DND-41 (cell line): ENCODE data around the gene LASP1NB.

Experiments used
- EZH2 ChIP-seq: IDR thresholded peaks from 3 replicates; pipeline ENCODE4 v1.6.1; 2012; ENCODE audit warnings: borderline replicate concordance, low read depth, mild to moderate bottlenecking, moderate library complexity, low read length, inconsistent platforms; ENCODE audit not compliant: severe bottlenecking
- TF ChIP-seq, protein P1 (sequence below): IDR thresholded peaks from 2 replicates; pipeline ENCODE4 v1.5.1; 2012; ENCODE audit warnings: borderline replicate concordance, low read length, moderate library complexity, mild to moderate bottlenecking; ENCODE audit not compliant: poor library complexity, severe bottlenecking; ENCODE audit errors: extremely low read depth

DNA sequence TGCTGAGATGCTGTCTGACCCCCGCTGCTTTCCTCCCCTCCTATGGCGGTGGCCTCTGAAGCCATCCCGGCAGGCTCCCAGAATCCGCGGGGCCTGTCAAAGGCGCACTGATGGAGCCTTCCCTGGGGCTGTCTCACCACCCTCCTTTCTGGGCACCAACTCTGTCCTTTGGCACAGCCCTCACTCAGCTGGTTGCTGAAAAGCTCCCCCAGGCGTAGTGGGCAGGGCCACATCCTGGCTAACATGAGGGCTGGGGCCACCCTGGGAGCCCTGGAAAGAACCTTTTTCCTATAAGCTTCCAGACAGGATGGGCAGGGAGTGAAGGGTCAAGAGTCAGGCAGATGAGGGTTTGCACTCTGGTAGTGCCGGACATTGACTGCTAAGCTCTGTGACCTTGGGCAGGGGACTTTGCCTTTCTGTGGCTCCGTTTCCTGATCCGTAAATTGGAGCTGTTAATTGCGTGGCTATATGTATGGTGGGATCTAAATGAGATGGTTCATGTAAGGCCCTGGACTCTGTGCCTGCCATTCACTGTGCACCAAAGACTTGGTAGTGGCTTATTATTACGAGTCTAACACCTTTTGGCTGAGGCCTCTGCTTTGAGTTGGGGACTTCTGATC lies 27.6 kb upstream of the LASP1NB start:
- no peak for TF ChIP-seq EZH2
- TF ChIP-seq, protein P1, sequence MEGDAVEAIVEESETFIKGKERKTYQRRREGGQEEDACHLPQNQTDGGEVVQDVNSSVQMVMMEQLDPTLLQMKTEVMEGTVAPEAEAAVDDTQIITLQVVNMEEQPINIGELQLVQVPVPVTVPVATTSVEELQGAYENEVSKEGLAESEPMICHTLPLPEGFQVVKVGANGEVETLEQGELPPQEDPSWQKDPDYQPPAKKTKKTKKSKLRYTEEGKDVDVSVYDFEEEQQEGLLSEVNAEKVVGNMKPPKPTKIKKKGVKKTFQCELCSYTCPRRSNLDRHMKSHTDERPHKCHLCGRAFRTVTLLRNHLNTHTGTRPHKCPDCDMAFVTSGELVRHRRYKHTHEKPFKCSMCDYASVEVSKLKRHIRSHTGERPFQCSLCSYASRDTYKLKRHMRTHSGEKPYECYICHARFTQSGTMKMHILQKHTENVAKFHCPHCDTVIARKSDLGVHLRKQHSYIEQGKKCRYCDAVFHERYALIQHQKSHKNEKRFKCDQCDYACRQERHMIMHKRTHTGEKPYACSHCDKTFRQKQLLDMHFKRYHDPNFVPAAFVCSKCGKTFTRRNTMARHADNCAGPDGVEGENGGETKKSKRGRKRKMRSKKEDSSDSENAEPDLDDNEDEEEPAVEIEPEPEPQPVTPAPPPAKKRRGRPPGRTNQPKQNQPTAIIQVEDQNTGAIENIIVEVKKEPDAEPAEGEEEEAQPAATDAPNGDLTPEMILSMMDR: no peak
